BJ (cell line): Measurements from ENCODE around the gene LSS. TPM values are rescaled to one million over a fixed set of nuclear protein-coding genes. Genes with fewer than 3 reads are reported as not detected.

Source experiments
- CTCF ChIA-PET: fragments of 350-600 bp; formaldehyde crosslinking; extraction: SDS; loops from one replicate; lab custom pipeline; 2021; ENCODE audit warnings: antibody characterized with exemption, inconsistent platforms; lab: Yijun Ruan, JAX
- POLR2A ChIA-PET: fragments of 300-600 bp; sonication (Branson Sonifier 250); formaldehyde crosslinking; extraction: SDS; loops from one replicate; lab custom pipeline; 2021; ENCODE audit warnings: antibody characterized with exemption; lab: Charles Lee
- DNase-seq: peaks from one replicate; pipeline ENCODE4 v3.0.0-alpha.2; 2011; ENCODE audit warnings: low read depth
- H3K27me3 ChIP-seq: 2 replicates; pipeline ENCODE4 v1.6.0; 2011; ENCODE audit warnings: low read length; ENCODE audit not compliant: control insufficient read depth, insufficient read depth
- H3K36me3 ChIP-seq: 2 replicates; pipeline ENCODE4 v1.5.1; 2011; ENCODE audit warnings: low read length; ENCODE audit not compliant: control insufficient read depth, insufficient read depth
- H3K4me3 ChIP-seq: 2 replicates; pipeline ENCODE4 v1.5.1; 2011; ENCODE audit warnings: low read depth, mild to moderate bottlenecking, control low read depth, low read length
- CTCF ChIP-seq: IDR thresholded peaks from 2 replicates; pipeline ENCODE4 v1.5.1; 2011; ENCODE audit warnings: low read depth, mild to moderate bottlenecking, control low read depth, inconsistent platforms, low read length, moderate library complexity; ENCODE audit not compliant: insufficient read depth
- polyA plus RNA-seq: library from polyadenylated mRNA; depleted of rRNA; stranded (reverse); fragments of >200 nt; gene quantifications from 2 replicates; pipeline ENCODE4 v1.2.3, GENCODE V29; 2011

The LSS gene
- polyA plus RNA-seq, 1 experiment = 59.9 TPM

- no peak for DNase-seq
- no peak for TF ChIP-seq CTCF
- H3K4me3 ChIP-seq = no peak overlapping the region
- peaks cover 30% of the 10 kb centered on the region for H3K36me3 ChIP-seq
- POLR2A ChIA-PET = no interaction called here
- CTCF ChIA-PET = interaction anchor here (0.6 to 1.1 kb wide), 4 partner anchors 12 to 815 kb away, joined by 3 to 4 read pairs (median 3); no protein-coding TSS in a partner anchor
- no peaks in the 10 kb centered on the region for H3K27me3 ChIP-seq
These were observed 13.0 kb downstream of the LSS start for GRCh38 chr21:46215436-46216131.

GRCh38 chr21:46214478-46215340 lies 13.9 kb downstream of the LSS start:
- no peaks in the 10 kb centered on the region for H3K27me3 ChIP-seq
- ChIA-PET POLR2A (no interaction called here), CTCF (interaction anchor here (0.8 to 1.1 kb wide), 2 partner anchors 12 to 62 kb away, joined by 3 read pairs; no protein-coding TSS in a partner anchor)
- H3K36me3 ChIP-seq = peaks cover 26% of the 10 kb centered on the region
- no peak for DNase-seq
- H3K4me3 ChIP-seq = no peak overlapping the region
- TF ChIP-seq CTCF = no peak

- H3K4me3 ChIP-seq = no peak overlapping the region
- ChIA-PET POLR2A (no interaction called here), CTCF (interaction anchor here (0.9 kb wide), 1 partner anchor 17 kb away, joined by 3 read pairs; no protein-coding TSS in a partner anchor)
- no peak for TF ChIP-seq CTCF
- no peak for DNase-seq
- H3K27me3 ChIP-seq = no peaks in the 10 kb centered on the region
- H3K36me3 ChIP-seq = peaks cover 25% of the 10 kb centered on the region
These were observed 14.8 kb downstream of the LSS start for GRCh38 chr21:46213620-46214286.

- no peak for TF ChIP-seq CTCF
- POLR2A ChIA-PET = no interaction called here
- CTCF ChIA-PET = interaction anchor here (0.9 kb wide), 1 partner anchor 18 kb away, joined by 3 read pairs; no protein-coding TSS in a partner anchor
- no peak for DNase-seq
- peaks cover 32% of the 10 kb centered on the region for H3K36me3 ChIP-seq
- H3K4me3 ChIP-seq = no peak overlapping the region
- H3K27me3 ChIP-seq = no peaks in the 10 kb centered on the region
These were observed 15.7 kb downstream of the LSS start for GRCh38 chr21:46212721-46213484.
